HG02759 (cell line): ENCODE data around the gene POLR1E.
"Not testable (repeated sequence)": the region's sequence is repeated elsewhere in the genome, so short reads cannot be mapped to it uniquely, and the experiment has no call there.

Experiments
- ATAC-seq: cut with Tn5 transposase; IDR thresholded peaks from one replicate; pipeline ENCODE4 v1.9.1; 2021; ENCODE audit warnings: mild to moderate bottlenecking, moderate library complexity; ENCODE audit not compliant: unreplicated experiment

The POLR1E gene

DNA sequence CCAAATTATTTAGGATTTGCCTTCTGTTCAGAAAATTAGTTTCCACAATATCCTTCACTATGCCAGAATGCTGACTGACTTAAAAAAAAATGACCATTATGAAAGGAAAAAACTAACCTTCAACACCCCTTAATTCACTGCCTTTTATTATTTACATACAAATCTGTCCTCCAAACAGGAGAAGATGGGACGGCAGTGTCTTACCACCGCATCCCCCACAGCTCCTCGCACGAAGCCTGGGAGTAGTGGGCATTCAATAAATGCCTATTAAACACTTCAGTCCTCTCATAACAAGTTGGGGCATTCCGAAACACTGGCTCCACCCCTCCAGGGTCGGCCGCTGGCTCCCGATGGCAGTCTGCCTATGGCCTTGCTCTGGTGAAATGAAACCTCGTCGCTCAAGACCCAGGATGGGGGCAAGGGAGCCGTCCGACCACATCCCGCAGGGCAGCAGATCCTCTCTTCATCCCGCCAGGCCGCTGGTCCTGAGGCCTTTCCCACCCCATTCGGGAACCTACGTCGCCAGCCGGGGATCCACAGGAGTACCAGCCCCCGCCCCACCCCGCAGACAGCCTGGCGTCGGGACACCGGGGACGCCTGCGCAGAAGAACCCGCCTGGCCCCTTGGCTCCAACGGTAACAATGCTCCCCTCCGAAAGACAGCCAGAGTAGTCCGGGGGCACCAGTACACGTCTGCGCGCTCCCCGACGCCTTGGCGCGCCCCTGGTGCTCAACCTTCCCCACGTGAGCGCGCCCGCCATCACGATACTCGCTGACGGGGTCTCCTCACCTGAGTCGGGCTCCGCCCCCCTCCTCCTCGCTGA is 21.1 kb upstream of the POLR1E start:
- ATAC-seq: peak; percentile 42

DNA sequence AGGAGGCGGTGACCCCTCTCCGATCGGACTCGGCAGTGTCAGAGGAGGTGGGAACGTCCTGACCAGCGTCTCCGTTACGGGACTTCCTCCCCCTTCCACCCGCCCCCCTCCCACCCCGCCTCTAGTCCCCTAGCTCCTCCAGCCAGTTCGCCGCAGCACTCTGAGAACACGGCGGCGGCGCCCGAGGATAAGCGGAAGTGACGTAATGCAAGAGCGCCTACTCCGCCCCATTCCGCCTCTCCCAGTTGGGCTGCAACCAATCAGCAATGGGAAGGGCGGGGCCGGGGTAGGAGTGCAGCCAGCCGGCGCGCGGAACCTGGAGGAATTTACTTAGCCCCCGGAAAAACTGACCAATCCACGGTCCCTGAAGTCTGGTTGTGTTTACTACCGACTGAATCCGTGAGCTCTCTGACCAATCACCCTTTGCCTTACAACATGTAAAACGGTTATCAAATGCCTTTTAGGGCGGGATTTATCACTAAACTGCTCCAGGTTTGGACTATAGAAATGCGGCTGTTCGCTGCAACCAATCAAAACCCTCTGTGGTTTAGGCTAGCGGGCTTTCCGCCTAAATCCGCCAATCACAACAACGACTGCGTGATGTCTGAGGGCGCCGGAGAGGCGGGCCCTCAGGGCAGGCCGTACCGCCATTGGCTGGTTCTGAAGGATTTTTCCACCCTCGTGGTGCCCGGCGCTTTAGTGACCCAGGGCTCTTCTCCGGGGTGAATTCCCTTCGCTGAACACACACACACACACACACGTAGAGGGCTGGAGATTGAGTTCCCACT is 20.3 kb upstream of the POLR1E start, which contains the start of gene ZBTB5:
Gene ZBTB5, minus strand, starts transcription at position 202 of the 788 bp plus-strand sequence. CDS start 22,899 bp downstream, outside the sequence.
- ATAC-seq: peak; percentile 81

DNA sequence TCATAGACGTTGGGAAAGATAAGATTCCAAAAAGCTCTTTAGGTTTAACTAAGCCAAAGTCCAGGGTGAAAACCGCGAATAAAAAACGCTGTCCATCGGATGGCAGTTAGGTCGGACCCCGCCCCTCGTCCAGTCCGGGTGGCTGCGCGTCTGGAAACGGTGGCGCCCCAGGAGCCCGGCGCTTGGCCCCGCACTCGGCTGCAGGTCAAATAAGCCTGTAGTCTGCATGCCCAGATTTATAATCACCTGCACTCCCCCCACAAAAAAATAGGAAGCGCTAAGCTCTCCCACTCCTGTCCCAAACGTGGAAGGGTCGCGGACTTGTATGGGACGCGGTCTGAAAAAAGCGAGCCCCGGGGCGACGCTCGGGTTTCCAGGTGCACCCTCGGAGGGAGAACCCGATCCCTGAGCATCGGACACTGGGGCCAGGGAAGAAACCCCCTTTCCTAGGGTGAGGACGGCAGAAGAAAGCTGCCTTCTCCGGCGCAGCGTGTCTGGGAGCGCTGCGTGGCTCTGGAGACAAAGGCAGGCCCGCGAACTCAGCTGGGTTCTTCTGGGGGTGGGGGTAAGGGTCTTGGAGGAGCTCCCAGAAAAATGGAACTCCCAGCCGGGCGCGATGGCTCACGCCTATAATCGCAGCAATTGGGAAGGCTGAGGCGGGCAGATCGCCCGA is 19.6 kb upstream of the POLR1E start:
- ATAC-seq: peak; percentile 7

DNA sequence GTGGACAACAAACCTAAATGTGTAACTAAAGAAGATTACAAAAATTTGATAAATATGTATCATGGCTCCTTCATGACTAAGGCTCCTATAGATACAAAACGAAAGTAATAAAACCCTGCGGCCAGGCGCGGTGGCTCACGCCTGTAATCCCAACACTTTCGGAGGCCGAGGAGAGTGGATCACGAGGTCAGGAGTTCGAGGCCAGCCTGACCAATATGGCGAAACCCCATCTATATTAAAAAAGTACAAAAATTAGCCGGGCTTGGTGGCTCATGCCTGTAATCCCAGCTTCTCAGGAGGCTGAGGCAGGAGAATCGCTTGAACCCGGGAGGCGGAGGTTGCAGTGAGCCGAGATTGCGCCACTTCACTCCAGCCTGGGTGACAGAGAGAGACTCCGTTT is 18.2 kb upstream of the POLR1E start:
- ATAC-seq: not testable (repeated sequence)

DNA sequence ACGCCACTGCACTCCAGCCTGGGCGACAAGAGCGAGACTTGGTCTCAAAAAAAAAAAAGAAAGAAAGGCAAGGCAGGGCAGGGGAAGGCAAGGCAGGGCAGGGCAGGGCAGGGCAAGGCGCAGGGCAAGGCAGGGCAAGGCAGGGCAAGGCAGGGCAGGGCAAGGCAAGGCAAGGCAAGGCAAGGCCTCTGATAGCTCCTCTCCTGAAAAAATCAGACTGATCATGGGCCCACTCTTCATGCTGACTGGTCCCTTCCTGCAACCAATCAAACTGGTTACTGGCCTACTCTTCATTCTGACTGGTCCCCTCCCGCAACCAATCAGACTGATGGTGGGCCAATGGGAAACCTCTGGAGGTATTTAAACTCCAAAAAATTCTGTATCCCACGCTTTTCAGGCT is 17.1 kb upstream of the POLR1E start:
- ATAC-seq: no peak

DNA sequence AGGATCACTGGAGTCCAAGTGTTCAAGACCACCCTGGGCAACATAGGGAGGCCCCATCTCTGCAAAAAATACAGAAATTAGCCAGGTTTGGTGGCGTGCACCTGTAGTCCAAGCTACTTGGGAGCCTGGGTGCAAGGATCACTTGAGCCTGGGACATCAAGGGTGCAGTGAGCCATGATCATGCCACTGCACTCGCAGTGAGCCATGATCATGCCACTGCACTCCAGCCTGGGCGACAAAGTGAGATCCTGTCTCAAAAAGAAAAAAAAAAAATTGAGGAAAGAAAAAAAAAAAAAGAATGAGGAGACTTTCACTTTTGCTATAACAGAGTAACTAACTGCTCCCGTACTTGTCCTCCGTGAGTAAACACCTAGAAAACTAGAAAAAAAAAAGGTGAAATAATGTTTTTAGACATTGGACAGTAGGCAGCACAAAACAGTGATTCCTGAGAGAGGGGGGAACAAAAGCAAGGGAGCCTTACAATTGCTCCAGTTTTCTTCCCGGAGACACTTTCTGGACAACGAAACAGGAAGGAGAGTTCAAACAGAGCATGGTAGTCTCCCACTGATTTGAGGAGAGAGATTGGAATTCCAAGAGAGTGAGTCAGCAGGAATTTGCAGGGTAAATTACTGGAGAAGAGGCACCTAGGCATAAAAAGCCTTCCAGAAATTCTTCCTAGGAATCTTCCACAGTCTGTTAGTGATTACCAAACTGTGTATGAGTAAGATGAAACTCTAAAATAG is 13.6 kb upstream of the POLR1E start:
- ATAC-seq: no peak

DNA sequence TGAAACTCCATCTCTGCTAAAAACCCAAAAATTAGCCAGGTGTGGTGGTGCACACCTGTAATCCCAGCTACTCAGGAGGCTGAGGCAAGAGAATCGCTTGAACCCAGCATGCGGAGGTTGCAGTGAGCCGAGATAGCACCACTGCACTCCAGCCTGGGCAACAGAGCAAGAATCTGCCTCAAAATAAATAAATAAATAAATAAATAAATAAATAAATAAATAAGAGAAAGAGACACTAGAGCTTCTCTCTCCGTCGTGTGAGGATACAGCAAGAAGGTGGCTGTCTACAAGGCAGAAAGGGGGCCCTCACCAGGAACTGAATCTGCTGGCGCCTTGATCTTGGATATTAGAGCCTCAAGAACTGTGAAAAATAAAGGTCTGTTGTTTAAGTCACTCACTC is 11.8 kb upstream of the POLR1E start:
- ATAC-seq: not testable (repeated sequence)

DNA sequence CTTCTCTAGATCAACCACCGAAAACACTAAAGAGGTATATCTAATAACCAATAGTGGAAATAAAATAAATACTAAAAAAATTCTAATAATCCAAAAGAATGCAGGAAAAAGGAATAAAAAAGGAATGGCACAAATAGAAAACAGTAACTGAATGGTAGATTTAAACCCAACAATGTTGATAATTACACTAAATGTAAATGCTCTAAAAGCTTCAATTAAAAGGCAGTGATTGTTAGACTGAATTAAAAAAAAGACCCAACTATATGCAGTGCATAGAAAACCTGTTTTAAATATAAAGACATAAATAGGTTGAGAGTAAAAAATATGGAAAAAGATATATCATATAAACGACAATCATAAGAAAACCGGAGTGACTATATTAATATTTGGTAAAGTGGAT is 11.3 kb upstream of the POLR1E start:
- no peak for ATAC-seq

DNA sequence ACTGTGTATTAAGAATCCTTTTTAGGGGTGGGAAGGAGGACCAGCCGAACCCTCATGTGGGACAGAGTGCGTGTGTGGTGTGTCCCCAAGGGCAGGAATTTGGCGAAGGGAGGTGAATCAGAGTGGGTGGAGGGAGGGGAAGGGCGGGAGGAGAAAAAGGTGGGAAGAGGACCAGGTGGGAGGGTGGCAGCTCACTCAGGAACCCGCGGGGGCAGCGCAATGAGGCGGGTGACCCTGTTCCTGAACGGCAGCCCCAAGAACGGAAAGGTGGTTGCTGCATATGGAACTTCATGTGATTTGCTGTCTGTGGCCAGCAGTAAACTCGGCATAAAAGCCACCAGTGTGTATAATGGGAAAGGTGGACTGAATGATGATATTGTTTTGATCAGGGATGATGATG is 8.8 kb upstream of the POLR1E start:
- no peak for ATAC-seq

DNA sequence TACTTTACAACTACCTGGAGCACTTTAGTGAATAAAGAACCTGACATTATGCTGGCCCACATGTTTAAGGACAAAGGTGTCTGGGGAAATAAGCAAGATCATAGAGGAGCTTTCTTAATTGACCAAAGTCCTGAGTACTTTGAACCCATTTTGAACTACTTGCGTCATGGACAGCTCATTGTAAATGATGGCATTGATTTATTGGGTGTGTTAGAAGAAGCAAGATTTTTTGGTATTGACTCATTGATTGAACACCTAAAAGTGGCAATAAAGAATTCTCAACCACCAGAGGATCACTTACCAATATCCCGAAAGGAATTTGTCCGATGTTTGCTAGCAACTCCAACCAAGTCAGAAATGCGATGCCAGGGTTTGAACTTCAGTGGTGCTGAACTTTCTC is 8.3 kb upstream of the POLR1E start:
- not testable (repeated sequence) for ATAC-seq

DNA sequence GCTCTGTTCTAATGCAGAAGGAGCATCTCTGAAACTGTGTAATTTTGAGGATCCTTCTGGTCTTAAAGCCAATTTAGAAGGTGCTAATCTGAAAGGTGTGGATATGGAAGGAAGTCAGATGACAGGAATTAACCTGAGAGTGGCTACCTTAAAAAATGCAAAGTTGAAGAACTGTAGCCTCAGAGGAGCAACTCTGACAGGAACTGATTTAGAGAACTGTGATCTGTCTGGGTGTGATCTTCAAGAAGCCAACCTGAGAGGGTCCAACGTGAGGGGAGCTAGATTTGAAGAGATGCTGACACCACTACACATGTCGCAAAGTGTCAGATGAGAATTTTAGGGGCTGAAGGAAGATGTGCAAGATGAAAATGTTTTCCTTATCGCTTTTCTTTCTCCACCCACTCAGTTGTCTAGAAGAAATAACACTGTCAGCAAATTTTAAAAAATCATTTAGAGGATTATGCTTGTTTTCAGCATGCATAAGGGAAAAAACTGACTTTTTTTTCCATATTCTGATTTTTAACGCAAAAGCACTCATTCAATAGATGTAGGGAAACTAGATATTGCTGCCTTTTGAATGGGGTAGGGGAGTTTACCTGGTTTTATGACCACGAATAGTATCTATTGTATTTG is 7.6 kb upstream of the POLR1E start:
- not testable (repeated sequence) for ATAC-seq

DNA sequence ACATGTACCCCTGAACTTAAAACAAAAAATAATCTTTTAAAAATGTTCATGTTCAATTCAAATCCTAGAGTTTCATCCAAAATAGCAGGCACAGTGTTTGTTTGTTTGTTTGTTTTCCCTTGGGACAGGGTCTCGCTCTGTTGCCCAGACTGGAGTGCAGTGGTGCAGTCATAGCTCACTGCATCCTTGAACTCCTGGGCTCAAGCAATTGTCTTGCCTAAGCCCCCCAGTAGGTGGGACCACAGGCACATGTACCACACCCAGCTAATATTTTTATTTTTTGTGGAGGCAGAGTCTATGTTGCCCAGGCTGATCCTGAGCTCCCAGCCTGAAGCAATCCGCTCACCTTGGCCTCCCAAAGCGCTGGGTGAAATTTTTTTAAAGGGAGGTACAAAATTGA is 5.0 kb upstream of the POLR1E start:
- ATAC-seq: no peak

DNA sequence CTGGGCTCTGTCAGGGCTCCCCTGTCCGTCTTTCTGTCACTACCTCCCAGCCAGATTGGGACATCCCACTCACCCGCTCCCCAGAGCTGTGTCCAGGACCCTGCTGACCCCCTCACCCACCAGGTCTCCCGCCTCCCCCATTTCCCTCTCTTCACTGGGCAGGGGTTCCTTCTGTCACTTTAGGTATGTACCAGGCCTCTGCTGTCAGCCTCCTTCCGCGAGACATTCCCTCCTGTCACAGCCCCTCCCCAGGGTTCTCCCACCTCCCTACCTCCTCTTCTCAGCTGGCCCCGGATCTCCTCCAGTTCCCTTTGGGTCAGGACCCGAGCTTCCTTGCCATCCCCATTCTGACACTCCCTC is 488 bp downstream of the POLR1E start:
- ATAC-seq: no peak

DNA sequence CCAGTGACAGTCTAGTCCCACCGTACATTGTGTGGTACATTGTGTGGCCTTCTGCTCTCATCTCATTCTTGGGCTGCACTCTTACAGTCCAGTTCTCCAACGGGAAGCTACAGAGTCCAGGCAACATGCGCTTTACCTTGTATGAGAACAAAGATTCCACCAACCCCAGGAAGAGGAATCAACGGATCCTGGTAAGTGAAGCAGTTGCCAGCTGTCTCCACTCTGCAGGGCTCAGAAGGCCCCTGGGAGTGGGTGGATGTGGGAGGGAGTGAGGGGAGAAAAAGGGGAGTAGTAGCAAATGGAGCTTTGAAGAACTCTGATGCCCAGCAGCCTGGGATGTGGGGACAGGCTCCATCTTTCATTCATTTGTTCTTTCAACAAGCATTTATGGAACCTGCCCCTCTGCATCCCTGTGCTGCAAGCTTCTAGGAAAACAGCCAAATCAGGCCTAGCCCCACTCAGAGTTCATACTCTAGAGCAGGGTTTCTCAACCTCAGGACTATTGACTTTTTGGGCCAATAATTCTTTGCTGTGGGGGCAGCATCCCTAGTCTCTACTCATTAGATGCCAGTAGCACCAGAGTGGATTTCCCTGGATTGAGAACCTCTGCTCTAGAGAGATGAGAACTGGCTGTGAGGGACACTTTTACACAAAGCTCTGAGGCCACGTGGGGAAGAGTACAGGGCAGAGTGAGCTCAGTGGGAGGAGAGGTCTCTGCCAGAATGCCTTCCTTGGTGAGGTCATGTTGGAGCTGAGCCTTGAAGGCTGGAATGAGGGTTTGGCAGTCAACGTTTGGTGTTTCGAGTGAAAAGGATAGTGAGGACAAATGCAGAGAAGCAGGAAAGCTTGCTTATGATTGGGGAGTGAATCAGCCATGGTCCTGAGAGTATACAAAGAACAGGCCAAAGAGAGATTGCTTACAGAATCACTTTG is 1.1 kb downstream of the POLR1E start:
- no peak for ATAC-seq

DNA sequence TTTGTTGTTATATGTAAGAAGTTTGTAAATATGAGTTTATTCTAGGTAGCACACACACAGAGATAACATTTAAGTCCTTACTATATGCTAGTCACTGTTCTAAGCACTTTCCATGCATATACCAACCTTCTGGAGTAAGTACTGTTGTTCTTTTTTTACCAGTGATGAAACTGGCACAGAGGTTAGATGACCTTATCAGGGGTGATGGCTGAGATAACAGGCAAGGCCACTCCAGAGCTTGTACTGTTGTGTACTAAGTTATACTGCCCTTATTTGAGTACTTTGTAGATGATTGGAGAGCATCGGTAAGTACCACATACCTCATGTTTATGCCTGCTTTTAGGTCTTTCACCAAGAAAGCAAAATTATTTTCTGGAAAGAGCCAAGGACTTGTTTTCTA is 6.2 kb downstream of the POLR1E start:
- no peak for ATAC-seq

DNA sequence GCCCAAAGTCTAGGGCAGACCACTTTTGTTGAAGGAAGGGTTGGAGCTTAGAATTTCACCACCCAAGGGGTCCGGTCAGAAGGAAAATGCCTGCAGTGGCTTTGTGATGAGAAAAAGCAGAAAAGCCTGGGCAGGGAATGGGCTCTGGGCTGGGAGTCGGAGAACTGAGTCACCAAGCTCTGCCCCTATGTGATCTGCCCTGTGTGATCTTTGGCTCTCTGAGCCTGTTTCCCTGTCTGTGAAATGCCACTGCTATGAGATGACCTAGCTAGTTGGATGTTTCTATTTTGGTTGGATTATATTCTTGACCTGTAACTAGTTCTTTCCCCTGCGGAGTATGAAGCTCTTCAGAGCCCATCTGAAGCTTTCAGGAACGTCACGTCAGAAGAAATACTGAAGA is 9.8 kb downstream of the POLR1E start:
- ATAC-seq: no peak

DNA sequence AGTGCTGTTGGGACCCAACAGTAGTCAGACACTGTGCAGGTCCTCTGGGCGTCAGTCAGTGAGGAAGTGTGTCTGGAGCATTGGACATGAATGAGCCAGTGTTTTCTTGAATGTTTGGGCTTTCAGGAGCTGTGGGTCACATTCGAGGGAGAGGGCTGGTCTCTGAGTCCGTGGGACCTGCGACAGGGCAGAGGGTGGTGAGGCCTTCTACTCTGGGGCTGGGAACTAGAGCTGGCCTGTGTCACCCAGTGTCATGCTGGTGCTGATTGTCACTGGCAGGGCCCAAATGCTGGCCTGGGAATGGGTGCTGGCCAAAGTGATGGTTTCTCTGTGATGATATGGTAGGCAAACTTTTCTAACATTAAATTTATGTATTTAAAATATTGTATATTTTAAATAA is 10.3 kb downstream of the POLR1E start:
- no peak for ATAC-seq

DNA sequence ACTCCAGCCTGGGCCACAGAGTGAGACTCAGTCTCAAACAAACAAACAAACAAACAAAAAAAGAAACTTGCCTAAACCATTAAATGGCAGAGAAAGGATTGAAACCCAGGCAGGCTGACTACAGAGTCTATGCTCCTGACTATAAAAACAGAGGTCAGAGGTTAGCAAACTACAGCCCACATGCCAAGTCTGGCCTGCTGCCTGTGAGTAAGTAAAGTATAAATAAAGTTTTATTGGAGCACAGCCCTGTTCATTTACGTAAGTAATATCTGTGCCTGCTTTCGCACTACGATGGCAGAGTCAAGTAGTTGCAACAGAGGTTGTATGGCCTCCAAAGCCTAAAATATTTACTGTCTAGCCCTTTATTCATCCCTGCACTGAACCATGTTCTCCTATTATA is 11.6 kb downstream of the POLR1E start:
- no peak for ATAC-seq

DNA sequence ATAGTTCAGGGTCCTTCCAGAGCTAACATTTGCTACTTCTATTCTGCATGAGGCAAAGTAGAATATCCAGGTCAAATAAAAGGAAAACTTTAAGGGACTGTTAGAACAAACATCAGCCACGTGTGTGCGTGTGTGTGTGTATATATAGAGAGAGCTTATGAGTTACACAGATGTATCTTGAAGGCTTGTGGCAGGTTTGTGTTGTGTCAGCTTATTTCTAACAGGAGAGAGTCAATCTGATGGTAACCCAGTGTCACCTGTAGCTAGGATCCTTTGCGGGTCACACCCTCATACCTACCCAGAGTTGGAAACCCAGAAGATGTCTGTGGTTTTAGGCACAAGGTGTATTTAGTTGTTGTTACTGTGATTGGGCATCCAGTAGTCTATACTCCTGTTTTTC is 12.7 kb downstream of the POLR1E start:
- ATAC-seq: no peak
